Measurements from ENCODE around the gene FFAR1.

GRCh38 chr19:35392742-35393715 is 45.3 kb downstream of the FFAR1 start:
- TF ChIP-seq, protein P1, sequence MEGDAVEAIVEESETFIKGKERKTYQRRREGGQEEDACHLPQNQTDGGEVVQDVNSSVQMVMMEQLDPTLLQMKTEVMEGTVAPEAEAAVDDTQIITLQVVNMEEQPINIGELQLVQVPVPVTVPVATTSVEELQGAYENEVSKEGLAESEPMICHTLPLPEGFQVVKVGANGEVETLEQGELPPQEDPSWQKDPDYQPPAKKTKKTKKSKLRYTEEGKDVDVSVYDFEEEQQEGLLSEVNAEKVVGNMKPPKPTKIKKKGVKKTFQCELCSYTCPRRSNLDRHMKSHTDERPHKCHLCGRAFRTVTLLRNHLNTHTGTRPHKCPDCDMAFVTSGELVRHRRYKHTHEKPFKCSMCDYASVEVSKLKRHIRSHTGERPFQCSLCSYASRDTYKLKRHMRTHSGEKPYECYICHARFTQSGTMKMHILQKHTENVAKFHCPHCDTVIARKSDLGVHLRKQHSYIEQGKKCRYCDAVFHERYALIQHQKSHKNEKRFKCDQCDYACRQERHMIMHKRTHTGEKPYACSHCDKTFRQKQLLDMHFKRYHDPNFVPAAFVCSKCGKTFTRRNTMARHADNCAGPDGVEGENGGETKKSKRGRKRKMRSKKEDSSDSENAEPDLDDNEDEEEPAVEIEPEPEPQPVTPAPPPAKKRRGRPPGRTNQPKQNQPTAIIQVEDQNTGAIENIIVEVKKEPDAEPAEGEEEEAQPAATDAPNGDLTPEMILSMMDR (IDR thresholded peaks at IDR 0.05) = no peak
- no peak for TF ChIP-seq POLR2A (IDR thresholded peaks at IDR 0.05)

Data from testis (tissue), 2 donors.